Keratinocyte (primary cell): ENCODE measurements around the gene PLXDC2. TPM values are rescaled to one million over a fixed set of nuclear protein-coding genes. Genes with fewer than 3 reads are reported as not detected.

Experiments used
- DNase-seq: peaks from one replicate; pipeline ENCODE4 v3.0.0-alpha.2; 2011; ENCODE audit warnings: low read depth, missing footprints, low spot score
- FAIRE-seq: peaks from 2 replicates; lab custom pipeline; 2011; peaks lifted over from hg19 to GRCh38; lab: Jason Lieb, UNC
- H2AFZ ChIP-seq: 2 replicates; pipeline ENCODE4 v1.6.0; 2012; ENCODE audit warnings: low read length, control low read depth, inconsistent platforms; ENCODE audit not compliant: control insufficient read depth
- H3K27ac ChIP-seq: 2 replicates; pipeline ENCODE4 v1.5.1; 2011; ENCODE audit warnings: low read length; ENCODE audit not compliant: control insufficient read depth, insufficient read depth
- H3K27me3 ChIP-seq: 3 replicates; pipeline ENCODE4 v1.6.0; 2011; ENCODE audit warnings: low read length; ENCODE audit not compliant: control insufficient read depth, insufficient read depth; ENCODE audit errors: extremely low read depth
- H3K36me3 ChIP-seq, 2 experiments: 2 replicates in 1 of 2; 3 replicates in 1 of 2; pipeline ENCODE4 v1.5.1; 2011; ENCODE audit warnings: low read length in 2 of 2, mild to moderate bottlenecking in 1 of 2; ENCODE audit not compliant: control insufficient read depth in 2 of 2, insufficient read depth in 2 of 2; ENCODE audit errors: extremely low read depth in 1 of 2
- H3K4me1 ChIP-seq: 3 replicates; pipeline ENCODE4 v1.5.1; 2011; ENCODE audit warnings: low read length; ENCODE audit not compliant: control insufficient read depth, insufficient read depth; ENCODE audit errors: extremely low read depth
- H3K4me2 ChIP-seq: 3 replicates; pipeline ENCODE4 v1.6.0; 2011; ENCODE audit warnings: low read depth, low read length; ENCODE audit not compliant: control insufficient read depth, insufficient read depth; ENCODE audit errors: extremely low read depth
- H3K4me3 ChIP-seq, 3 experiments: fragments of 200-600 bp in 1 of 3; sonication (generic) in 1 of 3; 2 replicates in 2 of 3; 3 replicates in 1 of 3; pipeline ENCODE4 v1.5.1; 2011 to 2016; ENCODE audit warnings: low read length in 3 of 3, mild to moderate bottlenecking in 3 of 3, control low read depth in 2 of 3, inconsistent platforms in 1 of 3, low read depth in 1 of 3, mixed read lengths in 1 of 3, mixed run types in 1 of 3, moderate library complexity in 1 of 3; ENCODE audit not compliant: control insufficient read depth in 2 of 3, insufficient read depth in 2 of 3; ENCODE audit errors: extremely low read depth in 1 of 3
- H3K79me2 ChIP-seq: 2 replicates; pipeline ENCODE4 v1.6.0; 2012; ENCODE audit warnings: low read length; ENCODE audit not compliant: control insufficient read depth, insufficient read depth
- H3K9ac ChIP-seq: 3 replicates; pipeline ENCODE4 v1.6.0; 2011; ENCODE audit warnings: low read length; ENCODE audit not compliant: control insufficient read depth, insufficient read depth; ENCODE audit errors: extremely low read depth
- H3K9me1 ChIP-seq: 3 replicates; pipeline ENCODE4 v1.6.0; 2011; ENCODE audit warnings: low read length; ENCODE audit not compliant: control insufficient read depth, insufficient read depth; ENCODE audit errors: extremely low read depth
- H3K9me3 ChIP-seq: 2 replicates; pipeline ENCODE4 v1.5.1; 2012; ENCODE audit warnings: low read depth, low read length; ENCODE audit not compliant: control insufficient read depth
- H4K20me1 ChIP-seq: 3 replicates; pipeline ENCODE4 v1.6.0; 2011; ENCODE audit warnings: low read length; ENCODE audit not compliant: control insufficient read depth, insufficient read depth; ENCODE audit errors: extremely low read depth
- CTCF ChIP-seq, 3 experiments: IDR thresholded peaks in 1 of 3; conservative IDR thresholded peaks in 1 of 3; optimal IDR thresholded peaks in 1 of 3; 2 replicates in 2 of 3; 3 replicates in 1 of 3; pipeline versions ENCODE3 to v1.5.1; 2011; ENCODE audit warnings: low read length in 3 of 3, mild to moderate bottlenecking in 3 of 3, moderate library complexity in 2 of 3, control low read depth in 1 of 3, inconsistent platforms in 1 of 3; ENCODE audit not compliant: insufficient read depth in 2 of 3; ENCODE audit errors: extremely low read depth in 1 of 3
- EZH2 ChIP-seq: IDR thresholded peaks from one replicate; pipeline ENCODE4 v1.6.1; 2012; ENCODE audit warnings: inconsistent platforms, mild to moderate bottlenecking, low read length, moderate library complexity
- dilution Hi-C: fragments of 300-500 bp; cut with MboI; formaldehyde crosslinking; loops from one replicate; pipeline ENCODE4 v1.7.0; 2020; ENCODE audit warnings: low sequenced_read_pairs; ENCODE audit not compliant: extremely low pct_ligation_motif_present
- polyA plus RNA-seq, 5 experiments: library from polyadenylated mRNA; depleted of rRNA in 3 of 5; stranded (reverse) in 3 of 5; stranded (forward) in 1 of 5; unstranded in 1 of 5; fragments of >200 nt; gene quantifications; 1 replicate in 1 of 5; 2 replicates in 3 of 5; 3 replicates in 1 of 5; pipeline versions ENCODE4 v1.2.1 to v1.2.3, GENCODE V29; 2011 to 2012; ENCODE audit warnings: missing spikeins in 2 of 5, low read depth in 1 of 5, low replicate concordance in 1 of 5

Gene PLXDC2
- polyA plus RNA-seq, 1 donor (not counting 4 experiments of a cell fraction or from before 2014, with no cell fraction given): 12.9 TPM

GRCh38 chr10:20221356-20221755 lies 405.1 kb downstream of the PLXDC2 start:
- Histone ChIP-seq H4K20me1 (no peaks in the 10 kb centered on the region), H3K9ac (no peak overlapping the region), H3K4me3 (no peak overlapping the region), H2AFZ (no peak overlapping the region), H3K79me2 (no peaks in the 10 kb centered on the region), H3K36me3 (no peaks in the 10 kb centered on the region), H3K27ac (no peak overlapping the region), H3K9me1 (no peaks in the 10 kb centered on the region), H3K4me2 (no peak overlapping the region), H3K4me1 (no peaks in the 10 kb centered on the region), H3K9me3 (no peaks in the 10 kb centered on the region), H3K27me3 (no peaks in the 10 kb centered on the region)
- no peak for DNase-seq
- TF ChIP-seq CTCF (optimal IDR thresholded peaks at IDR 0.05 in 1 of 3, IDR thresholded peaks at IDR 0.05 in 1 of 3, conservative IDR thresholded peaks at IDR 0.05 in 1 of 3; ENCODE audit: extremely low read depth in 1 of 3, insufficient read depth in 2 of 3, low read length in 3 of 3) (no peak), EZH2 (no peak)
- dilution Hi-C loops: no loop called here
- no peak for FAIRE-seq

DNA sequence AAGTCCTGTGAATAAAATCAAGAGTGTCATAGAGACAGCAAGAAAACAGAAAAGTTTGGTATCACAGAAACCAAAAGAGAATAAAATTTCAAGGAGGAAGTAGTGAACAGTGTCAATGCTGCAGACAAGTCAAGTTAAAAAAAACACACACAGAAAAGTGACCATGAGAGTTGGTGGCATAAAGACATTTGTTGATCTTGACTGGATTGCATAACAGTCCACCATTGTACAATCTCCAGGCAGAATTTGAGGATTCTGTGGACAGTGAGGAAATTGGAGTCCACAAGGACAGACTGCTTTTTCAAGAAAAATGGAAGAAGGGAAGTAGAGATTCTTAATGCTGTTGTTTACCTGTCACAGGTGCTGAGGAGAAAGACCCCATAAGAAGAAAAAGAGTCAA lies 412.5 kb downstream of the PLXDC2 start:
- Histone ChIP-seq H4K20me1 (no peaks in the 10 kb centered on the region), H3K27ac (no peak overlapping the region), H3K4me3 (no peak overlapping the region), H3K9ac (no peak overlapping the region), H3K4me2 (no peak overlapping the region), H3K9me3 (no peaks in the 10 kb centered on the region), H3K27me3 (no peaks in the 10 kb centered on the region), H3K36me3 (peaks cover 0 to 1% of the 10 kb centered on the region in 2 experiments), H3K79me2 (no peaks in the 10 kb centered on the region), H3K4me1 (no peaks in the 10 kb centered on the region), H3K9me1 (no peaks in the 10 kb centered on the region), H2AFZ (no peak overlapping the region)
- dilution Hi-C loops: no loop called here
- no peak for TF ChIP-seq CTCF (optimal IDR thresholded peaks at IDR 0.05 in 1 of 3, IDR thresholded peaks at IDR 0.05 in 1 of 3, conservative IDR thresholded peaks at IDR 0.05 in 1 of 3; ENCODE audit: extremely low read depth in 1 of 3, insufficient read depth in 2 of 3, low read length in 3 of 3)
- no peak for TF ChIP-seq EZH2
- DNase-seq: no peak
- no peak for FAIRE-seq
